GM21447 (cell line): ENCODE data around the gene ADAM8.
"Not testable (repeated sequence)": the region's sequence is repeated elsewhere in the genome, so short reads cannot be mapped to it uniquely, and the experiment has no call there.

ENCODE experiments used
- ATAC-seq: cut with Tn5 transposase; IDR thresholded peaks from one replicate; pipeline ENCODE4 v1.9.1; 2021; ENCODE audit not compliant: unreplicated experiment

Gene ADAM8

DNA sequence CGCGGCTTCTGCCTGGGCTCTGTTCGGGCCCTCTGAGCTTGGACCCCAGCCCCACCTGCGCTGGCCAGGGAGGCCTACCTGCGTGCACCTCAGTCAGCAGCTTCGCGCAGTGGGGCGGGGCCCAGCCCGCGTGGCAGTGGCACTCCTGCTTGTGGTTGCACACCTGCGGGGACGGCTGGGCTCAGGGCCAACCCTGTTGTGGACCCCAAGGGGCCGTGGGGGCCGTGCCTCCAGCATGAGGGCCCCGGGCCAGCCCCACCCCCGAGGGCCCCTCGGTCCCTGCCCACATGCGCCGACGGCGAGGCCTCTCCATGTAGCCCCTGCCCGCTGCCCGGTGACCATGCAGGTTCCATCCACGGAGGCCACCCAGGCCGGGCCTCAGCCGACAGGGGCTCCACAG, 7.3 kb downstream of the ADAM8 start:
- no peak for ATAC-seq

- no peak for ATAC-seq
These were observed 8.1 kb downstream of the ADAM8 start for GRCh38 chr10:133268532-133268931.

DNA sequence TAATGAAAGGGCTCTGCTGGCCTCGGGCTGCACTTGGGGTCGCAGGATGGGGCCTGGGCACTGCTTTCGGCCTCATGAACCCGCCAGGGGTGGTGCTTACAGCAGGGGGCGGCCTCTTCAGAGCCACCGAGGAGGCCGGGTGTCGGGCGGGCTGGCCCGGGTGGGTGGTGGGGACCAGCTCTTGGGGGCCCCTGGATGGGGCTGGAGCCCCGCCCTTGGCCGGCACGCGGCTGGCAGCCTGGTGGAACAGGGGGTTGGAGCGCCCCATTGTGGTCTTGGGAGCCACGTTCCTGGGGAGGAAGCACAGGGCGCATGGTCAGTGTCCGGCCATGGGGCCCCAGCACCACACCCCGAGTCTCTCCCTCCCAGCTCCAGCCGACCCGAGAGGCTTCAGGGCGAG, 8.8 kb downstream of the ADAM8 start:
- no peak for ATAC-seq

DNA sequence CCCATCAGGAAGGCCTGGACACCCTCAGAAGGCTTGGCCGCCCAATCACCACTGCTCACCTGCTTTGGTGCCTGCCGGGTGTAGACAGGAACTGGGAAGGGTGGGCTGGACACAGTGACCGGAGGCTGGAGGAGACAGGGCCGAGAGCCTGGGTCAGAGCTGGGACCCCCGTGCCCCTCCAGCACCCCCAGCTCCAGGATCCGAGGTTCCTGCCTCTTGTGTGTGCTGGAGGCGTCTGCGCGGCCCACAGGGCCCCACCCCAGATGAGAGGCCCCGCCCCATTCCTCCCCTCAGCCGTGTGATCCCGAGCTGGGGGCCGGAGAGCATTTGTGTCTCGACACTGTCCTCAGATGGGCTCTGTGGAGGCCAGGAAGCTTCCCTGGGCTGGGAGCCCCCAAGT, 9.4 kb downstream of the ADAM8 start:
- no peak for ATAC-seq

GRCh38 chr10:133266056-133266795, 10.4 kb downstream of the ADAM8 start:
- ATAC-seq = no peak

- ATAC-seq = not testable (repeated sequence)
These were observed 11.6 kb downstream of the ADAM8 start for GRCh38 chr10:133265052-133265451.

DNA sequence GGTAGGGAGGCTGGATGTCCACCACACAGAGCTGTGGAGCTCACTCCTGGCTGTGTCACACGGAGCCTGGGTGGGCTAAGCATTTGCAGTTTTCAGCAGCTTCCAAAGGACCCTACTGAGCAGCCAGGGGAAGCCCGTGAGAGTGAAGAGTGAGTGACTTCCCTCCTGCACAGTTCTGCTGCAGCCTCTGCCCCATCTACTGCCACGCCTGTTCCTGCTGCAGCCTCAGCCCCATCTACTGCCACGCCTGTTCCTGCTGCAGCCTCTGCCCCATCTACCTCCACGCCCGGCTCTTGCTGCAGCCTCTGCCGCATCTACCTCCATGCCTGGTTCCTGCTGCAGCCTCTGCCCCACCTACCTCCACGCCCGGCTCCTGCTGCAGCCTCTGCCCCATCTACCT, 12.2 kb downstream of the ADAM8 start:
- no peak for ATAC-seq

DNA sequence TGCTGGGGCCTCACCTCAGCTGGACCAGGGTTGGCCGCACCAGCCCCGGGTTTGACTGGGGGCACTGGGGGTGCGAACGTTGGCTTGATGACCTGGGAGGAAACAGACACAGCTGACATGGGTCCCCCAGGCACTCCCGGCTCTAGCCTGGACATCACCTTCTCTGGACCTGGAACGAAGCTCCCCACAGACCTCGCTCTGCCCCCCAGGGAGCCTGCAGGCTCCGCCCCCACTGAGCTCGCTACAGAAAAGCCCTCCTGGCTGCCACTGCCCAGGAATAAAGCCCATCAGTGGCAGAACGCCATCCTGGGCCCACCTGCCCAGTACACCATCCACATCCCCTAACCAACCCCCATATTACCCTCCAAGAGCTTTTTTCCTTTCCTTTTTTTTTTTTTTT, 13.0 kb downstream of the ADAM8 start:
- no peak for ATAC-seq

GRCh38 chr10:133262696-133263095, 14.0 kb downstream of the ADAM8 start:
- no peak for ATAC-seq

DNA sequence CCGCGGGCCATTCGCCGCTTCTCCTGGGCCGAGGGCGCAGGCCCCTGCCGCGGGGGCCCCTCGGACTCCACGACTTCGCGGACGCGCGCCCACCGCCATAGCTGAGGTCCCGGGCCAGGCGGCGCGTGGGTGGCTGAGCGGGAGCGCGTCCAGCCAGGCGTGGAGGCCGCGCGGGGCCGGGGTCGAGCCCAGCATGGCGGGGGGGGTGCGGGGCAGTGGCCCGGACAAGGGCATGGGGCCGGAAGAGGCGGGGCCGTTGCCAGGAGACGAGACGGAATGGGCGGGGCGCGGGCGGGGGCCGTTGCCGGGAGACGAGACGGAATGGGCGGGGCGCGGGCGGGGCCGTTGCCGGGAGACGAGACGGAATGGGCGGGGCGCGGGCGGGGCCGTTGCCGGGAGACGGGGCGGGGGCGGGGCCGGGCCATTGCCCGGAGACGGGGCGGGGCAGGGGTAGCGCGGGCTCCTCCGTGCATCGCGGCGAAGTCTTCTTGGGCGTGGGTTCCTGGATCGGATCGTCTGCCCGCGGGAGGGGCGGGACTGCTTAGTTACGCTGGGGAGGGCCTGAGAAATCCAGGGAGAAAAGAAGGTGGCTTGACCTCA, 14.8 kb downstream of the ADAM8 start:
- ATAC-seq = peak; percentile 43

GRCh38 chr10:133260895-133261725, 15.6 kb downstream of the ADAM8 start:
- peak; percentile 42 for ATAC-seq

GRCh38 chr10:133259602-133259989, 17.1 kb downstream of the ADAM8 start:
- ATAC-seq = no peak

DNA sequence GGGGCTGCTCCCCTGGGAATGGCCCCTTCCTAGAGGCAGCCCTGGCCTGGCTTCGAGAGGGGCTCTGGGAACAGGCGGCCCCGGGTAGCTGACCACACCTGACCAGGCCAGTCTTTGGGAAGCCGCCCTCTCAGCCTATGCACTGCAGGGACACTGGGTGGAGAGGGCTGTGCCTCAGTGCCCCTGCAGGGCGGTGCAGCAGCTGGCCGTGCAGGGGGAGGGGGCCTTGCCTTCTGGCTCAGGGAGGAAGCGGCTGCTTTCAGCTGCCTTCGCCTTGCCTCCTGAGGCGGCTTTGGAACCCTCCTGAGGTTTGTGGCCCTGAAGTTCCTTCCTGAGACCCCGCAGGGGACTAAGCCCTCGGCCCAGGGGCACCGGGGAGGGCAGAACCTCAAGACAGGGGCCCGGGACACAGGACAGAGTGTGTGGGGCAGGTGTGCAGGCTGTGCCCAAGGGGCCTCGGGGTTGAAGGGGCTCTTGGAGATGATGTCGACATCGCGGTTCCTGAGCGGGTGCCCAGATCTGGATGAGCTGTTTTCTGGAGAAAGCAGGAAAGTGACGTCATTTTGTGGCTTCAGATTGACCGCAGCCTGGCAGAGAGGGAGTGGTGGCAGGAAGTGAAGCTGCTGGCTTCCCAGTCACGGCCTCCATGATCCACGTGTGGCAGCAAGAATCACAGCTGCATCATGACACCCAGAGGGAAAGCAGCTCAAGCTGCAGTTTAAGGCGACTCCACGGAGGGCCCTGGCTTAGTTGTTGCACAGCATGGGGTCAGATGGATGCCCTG, 17.7 kb downstream of the ADAM8 start:
- no peak for ATAC-seq

DNA sequence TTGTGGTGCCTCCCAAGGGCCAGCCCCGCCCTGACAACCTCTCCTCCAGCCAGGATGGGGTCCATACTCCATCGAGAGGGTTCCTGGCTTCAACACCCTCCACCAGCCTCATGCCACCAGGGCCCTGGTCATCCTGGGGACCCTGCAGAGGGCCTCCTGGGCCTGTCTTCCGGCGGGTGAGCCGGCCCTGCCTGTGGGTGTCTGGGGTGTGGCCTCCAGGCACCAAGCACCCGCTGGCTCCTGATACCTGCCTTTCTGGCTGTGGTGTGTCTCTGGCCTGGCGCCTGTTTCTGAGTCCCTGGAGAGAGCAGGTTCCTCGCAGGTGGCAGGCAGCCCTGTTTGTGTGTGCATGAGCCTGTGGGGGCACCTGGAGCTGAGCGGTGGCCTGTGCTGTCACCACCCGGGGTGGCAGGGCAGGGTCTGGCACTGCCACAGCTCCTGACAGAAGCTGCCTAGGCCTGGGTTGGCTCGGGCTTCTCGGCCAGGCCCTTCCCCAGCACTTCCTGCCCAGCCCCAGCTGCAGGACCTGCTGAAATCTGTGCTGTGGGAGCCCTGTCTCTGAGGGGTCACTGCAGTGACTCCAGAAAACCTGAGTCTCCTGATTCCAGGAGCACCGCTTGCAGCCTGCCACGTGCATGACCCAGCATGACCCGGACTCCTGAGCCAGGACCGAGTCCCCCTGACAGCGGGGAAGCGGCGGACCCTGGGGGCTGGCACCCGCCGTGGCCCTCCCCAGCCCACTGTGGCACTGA, 18.4 kb downstream of the ADAM8 start:
- peak; percentile 23 for ATAC-seq

DNA sequence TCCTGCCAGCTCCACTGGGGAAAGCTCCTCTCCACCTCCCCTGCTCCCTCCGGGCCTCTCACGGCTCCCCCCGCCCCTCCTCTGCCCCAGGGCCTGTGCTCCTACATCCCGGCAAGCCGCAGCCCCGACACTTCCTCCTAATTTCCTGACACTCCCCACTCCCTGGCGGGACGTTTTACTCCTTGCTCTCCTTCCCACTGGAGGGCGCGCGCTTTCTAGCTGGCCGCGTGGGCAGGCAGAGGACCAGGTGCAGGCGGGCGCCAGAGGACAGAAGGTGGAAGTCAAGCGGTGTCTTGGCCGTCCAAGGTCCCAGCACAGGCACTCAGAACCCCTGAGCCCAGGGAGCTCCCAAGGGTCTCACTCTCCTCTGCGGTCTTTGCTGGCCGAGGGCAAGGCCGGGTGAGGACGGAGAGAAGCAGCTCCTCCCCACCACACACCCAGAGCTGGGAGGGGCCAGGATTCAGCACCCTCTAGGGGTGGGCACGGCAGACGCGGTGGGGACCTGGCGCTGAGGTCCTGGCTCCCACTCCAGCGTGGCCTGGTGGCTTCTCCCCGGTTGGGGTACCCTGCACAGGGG, 19.1 kb downstream of the ADAM8 start:
- peak; percentile 30 for ATAC-seq

GRCh38 chr10:133255323-133255722, 21.3 kb downstream of the ADAM8 start:
- no peak for ATAC-seq

- ATAC-seq = no peak
These were observed 22.1 kb downstream of the ADAM8 start for GRCh38 chr10:133254421-133255120.

- ATAC-seq = no peak
These were observed 23.2 kb downstream of the ADAM8 start for GRCh38 chr10:133253361-133253955.

DNA sequence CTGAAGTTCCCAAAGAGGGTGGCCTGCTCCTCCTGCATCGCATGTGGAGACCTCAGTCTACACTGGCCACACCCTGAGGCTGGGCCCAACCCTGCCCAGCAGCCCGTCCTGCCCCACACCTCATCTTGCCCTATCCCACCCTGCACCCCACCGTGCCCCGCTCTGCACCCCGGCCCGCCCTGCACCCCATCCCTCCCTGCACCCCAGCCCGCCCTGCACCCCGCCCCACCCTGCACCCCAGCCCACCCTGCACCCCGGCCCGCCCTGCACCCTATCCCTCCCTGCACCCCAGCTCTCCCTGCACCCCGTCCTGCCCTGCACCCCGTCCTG, 24.5 kb downstream of the ADAM8 start:
- ATAC-seq = no peak
